SU-DHL-6 (cell line): ENCODE data around the gene HLA-A.

Experiments
- EZH2phosphoT487 ChIP-seq: fragments of 200-600 bp; sonication (generic), shearing (Covaris generic); conservative IDR thresholded peaks from 2 replicates; pipeline ENCODE4 v1.6.1; 2018; ENCODE audit warnings: mild to moderate bottlenecking, antibody characterized with exemption, low read length, moderate library complexity, mixed read lengths
- TF ChIP-seq, protein P1 (sequence below): fragments of 200-600 bp; sonication (generic); IDR thresholded peaks from one replicate; pipeline ENCODE4 v1.5.1; 2017; ENCODE audit warnings: antibody characterized with exemption, mild to moderate bottlenecking, low read length, moderate library complexity; ENCODE audit not compliant: insufficient read depth, poor library complexity, severe bottlenecking

DNA sequence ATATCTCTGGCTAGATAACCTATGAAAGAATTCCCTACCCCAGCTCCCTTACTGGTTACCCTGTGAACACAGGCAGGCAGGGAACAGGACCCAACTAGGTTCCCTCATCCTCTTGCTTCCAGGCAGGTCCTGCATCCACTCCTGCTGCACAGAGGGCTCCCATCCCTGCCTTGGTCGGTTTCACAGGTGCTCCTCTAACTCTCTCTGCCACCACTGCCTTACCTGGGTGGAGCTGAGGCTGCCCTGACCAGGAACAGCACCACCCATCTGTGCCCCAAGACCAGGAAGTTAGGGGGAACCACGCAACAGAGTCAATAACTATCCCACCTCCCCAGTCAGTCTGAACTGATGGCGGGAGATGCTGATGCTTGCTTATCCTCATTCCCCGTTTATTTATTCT, 37.0 kb upstream of the HLA-A start:
- TF ChIP-seq, protein P1, sequence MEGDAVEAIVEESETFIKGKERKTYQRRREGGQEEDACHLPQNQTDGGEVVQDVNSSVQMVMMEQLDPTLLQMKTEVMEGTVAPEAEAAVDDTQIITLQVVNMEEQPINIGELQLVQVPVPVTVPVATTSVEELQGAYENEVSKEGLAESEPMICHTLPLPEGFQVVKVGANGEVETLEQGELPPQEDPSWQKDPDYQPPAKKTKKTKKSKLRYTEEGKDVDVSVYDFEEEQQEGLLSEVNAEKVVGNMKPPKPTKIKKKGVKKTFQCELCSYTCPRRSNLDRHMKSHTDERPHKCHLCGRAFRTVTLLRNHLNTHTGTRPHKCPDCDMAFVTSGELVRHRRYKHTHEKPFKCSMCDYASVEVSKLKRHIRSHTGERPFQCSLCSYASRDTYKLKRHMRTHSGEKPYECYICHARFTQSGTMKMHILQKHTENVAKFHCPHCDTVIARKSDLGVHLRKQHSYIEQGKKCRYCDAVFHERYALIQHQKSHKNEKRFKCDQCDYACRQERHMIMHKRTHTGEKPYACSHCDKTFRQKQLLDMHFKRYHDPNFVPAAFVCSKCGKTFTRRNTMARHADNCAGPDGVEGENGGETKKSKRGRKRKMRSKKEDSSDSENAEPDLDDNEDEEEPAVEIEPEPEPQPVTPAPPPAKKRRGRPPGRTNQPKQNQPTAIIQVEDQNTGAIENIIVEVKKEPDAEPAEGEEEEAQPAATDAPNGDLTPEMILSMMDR, result no peak
- no peak for TF ChIP-seq EZH2phosphoT487
